OCI-LY3 (cell line): Measurements from ENCODE around the gene POPDC3.

ENCODE experiments used
- H2AFZ ChIP-seq: fragments of 200-600, 300-600 bp; shearing (Covaris generic); 2 replicates; pipeline ENCODE4 v1.6.0; 2014; ENCODE audit warnings: antibody characterized with exemption, low read depth, low read length
- H3K27ac ChIP-seq: fragments of 200-600, 300-600 bp; sonication (generic); 2 replicates; pipeline ENCODE4 v1.5.1; 2014; ENCODE audit warnings: mild to moderate bottlenecking, low read length, moderate library complexity, mixed read lengths
- H3K27me3 ChIP-seq: fragments of 200-600, 300-600 bp; sonication (generic); 2 replicates; pipeline ENCODE4 v1.6.1; 2014; ENCODE audit warnings: low read depth, low read length, mixed read lengths
- H3K36me3 ChIP-seq: fragments of 200-600, 300-600 bp; sonication (generic); replicated peaks from 2 replicates; pipeline ENCODE3; 2014; ENCODE audit warnings: low read depth, low read length, mixed read lengths
- H3K4me1 ChIP-seq: fragments of 300-600, 200-600 bp; sonication (generic); 2 replicates; pipeline ENCODE4 v1.6.1; 2014; ENCODE audit warnings: low read length, mixed read lengths
- H3K4me2 ChIP-seq: fragments of 200-600, 300-600 bp; sonication (generic); 2 replicates; pipeline ENCODE4 v1.6.1; 2014; ENCODE audit warnings: low read length, mixed read lengths
- H3K4me3 ChIP-seq: fragments of 300-600, 200-600 bp; sonication (generic); 2 replicates; pipeline ENCODE4 v1.5.1; 2014; ENCODE audit warnings: antibody characterized with exemption, mild to moderate bottlenecking, low read length, moderate library complexity
- H3K79me2 ChIP-seq: fragments of 300-600, 200-600 bp; shearing (Covaris generic); 2 replicates; pipeline ENCODE4 v1.6.1; 2014; ENCODE audit warnings: mild to moderate bottlenecking, low read length, mixed read lengths
- H3K9ac ChIP-seq: fragments of 300-600, 200-600 bp; shearing (Covaris generic); 2 replicates; pipeline ENCODE4 v1.6.0; 2014; ENCODE audit warnings: mild to moderate bottlenecking, low read length, moderate library complexity
- H3K9me3 ChIP-seq: fragments of 200-600, 300-600 bp; shearing (Covaris generic); 2 replicates; pipeline ENCODE4 v1.6.1; 2014; ENCODE audit warnings: low read length, mixed read lengths; ENCODE audit not compliant: insufficient read depth
- H4K20me1 ChIP-seq: fragments of 200-600, 300-600 bp; sonication (generic); 2 replicates; pipeline ENCODE4 v1.6.1; 2016; ENCODE audit warnings: low read length, mixed read lengths; ENCODE audit not compliant: insufficient read depth
- EZH2phosphoT487 ChIP-seq: fragments of 200-600 bp; shearing (Covaris generic); IDR thresholded peaks from 2 replicates; pipeline ENCODE4 v1.6.1; 2018; ENCODE audit warnings: antibody characterized with exemption, mixed run types, low read depth
- TF ChIP-seq, protein P1 (sequence below): fragments of 200-600, 300-600 bp; sonication (generic); IDR thresholded peaks from 2 replicates; pipeline ENCODE4 v1.5.1; 2014; ENCODE audit warnings: antibody characterized with exemption, low read length, low read depth

Gene POPDC3

DNA sequence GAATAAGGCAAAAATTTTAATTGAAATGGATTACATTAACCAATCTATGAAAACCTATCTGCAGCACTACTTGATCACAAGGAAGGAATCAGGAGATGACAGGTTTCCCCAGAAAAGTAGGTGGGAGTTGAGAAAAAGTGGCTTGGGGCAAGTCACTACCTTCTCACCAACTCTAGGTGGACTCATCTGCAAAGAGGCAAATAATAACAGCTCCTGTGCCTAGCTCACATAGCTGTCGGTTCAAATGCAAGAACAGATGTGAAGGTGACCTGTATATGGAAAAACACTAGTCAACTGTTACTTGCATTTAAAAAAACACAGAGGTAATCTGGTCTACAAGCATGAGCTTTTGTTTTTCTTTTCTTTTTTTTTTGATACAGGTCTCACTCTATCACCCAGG is 67.2 kb downstream of the POPDC3 start:
- no peak overlapping the region for H3K27ac ChIP-seq
- H4K20me1 ChIP-seq = no peaks in the 10 kb centered on the region
- no peaks in the 10 kb centered on the region for H3K9me3 ChIP-seq
- H3K4me3 ChIP-seq = no peak overlapping the region
- H2AFZ ChIP-seq = no peak overlapping the region
- H3K27me3 ChIP-seq = no peaks in the 10 kb centered on the region
- TF ChIP-seq EZH2phosphoT487 = no peak
- TF ChIP-seq, protein P1, sequence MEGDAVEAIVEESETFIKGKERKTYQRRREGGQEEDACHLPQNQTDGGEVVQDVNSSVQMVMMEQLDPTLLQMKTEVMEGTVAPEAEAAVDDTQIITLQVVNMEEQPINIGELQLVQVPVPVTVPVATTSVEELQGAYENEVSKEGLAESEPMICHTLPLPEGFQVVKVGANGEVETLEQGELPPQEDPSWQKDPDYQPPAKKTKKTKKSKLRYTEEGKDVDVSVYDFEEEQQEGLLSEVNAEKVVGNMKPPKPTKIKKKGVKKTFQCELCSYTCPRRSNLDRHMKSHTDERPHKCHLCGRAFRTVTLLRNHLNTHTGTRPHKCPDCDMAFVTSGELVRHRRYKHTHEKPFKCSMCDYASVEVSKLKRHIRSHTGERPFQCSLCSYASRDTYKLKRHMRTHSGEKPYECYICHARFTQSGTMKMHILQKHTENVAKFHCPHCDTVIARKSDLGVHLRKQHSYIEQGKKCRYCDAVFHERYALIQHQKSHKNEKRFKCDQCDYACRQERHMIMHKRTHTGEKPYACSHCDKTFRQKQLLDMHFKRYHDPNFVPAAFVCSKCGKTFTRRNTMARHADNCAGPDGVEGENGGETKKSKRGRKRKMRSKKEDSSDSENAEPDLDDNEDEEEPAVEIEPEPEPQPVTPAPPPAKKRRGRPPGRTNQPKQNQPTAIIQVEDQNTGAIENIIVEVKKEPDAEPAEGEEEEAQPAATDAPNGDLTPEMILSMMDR = no peak; the same call in 1 of the 2 replicates
- H3K9ac ChIP-seq = no peak overlapping the region
- H3K79me2 ChIP-seq = no peaks in the 10 kb centered on the region
- no peak overlapping the region for H3K4me2 ChIP-seq
- H3K4me1 ChIP-seq = no peaks in the 10 kb centered on the region
- no peaks in the 10 kb centered on the region for H3K36me3 ChIP-seq

DNA sequence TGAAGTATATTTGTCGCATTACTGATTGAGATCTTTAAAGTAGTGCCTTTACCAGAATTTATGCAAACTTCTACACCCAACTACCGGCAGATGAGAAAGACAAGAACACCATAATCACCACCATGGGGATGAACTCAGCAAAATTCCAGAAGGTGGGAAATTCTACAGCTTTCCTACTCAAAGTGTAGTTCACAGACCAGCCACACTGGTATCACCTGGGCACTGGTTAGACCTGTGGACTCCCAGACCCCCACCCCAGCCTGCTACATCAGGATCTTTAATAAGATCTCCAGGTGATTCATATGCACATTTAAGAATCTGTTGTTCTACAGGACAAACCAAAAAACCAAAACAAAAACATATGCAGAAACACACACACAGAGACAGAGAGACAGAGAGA is 67.9 kb downstream of the POPDC3 start:
- no peak for TF ChIP-seq EZH2phosphoT487
- TF ChIP-seq, protein P1 = no peak
- Histone ChIP-seq H4K20me1 (no peaks in the 10 kb centered on the region), H3K79me2 (no peaks in the 10 kb centered on the region), H3K9me3 (no peaks in the 10 kb centered on the region), H2AFZ (no peak overlapping the region), H3K4me1 (no peaks in the 10 kb centered on the region), H3K36me3 (no peaks in the 10 kb centered on the region), H3K27me3 (no peaks in the 10 kb centered on the region), H3K4me2 (no peak overlapping the region), H3K27ac (no peak overlapping the region), H3K4me3 (no peak overlapping the region), H3K9ac (no peak overlapping the region)

DNA sequence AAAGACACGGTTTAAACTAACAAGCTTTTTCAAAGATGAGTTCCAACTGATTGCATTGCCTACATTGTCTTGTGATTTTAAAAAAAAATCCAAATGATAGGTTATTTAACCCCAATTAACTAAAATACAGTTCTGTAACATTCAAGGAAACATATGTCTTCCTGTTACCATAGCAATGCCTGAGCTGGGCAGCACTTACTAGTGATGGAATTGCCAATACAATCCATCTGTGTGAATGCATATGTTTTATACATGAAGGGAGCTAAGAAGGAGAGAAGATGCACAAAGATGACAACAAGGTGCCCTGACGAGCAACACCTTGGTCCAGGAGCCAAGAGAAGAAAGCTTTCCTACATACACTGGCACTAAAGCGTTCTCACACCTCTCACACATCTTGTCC is 68.7 kb downstream of the POPDC3 start:
- Histone ChIP-seq H3K27me3 (no peaks in the 10 kb centered on the region), H3K9ac (no peak overlapping the region), H4K20me1 (no peaks in the 10 kb centered on the region), H3K4me2 (no peak overlapping the region), H3K36me3 (no peaks in the 10 kb centered on the region), H3K79me2 (no peaks in the 10 kb centered on the region), H3K27ac (no peak overlapping the region), H3K4me3 (no peak overlapping the region), H2AFZ (no peak overlapping the region), H3K9me3 (no peaks in the 10 kb centered on the region), H3K4me1 (no peaks in the 10 kb centered on the region)
- TF ChIP-seq, protein P1 = no peak
- no peak for TF ChIP-seq EZH2phosphoT487

DNA sequence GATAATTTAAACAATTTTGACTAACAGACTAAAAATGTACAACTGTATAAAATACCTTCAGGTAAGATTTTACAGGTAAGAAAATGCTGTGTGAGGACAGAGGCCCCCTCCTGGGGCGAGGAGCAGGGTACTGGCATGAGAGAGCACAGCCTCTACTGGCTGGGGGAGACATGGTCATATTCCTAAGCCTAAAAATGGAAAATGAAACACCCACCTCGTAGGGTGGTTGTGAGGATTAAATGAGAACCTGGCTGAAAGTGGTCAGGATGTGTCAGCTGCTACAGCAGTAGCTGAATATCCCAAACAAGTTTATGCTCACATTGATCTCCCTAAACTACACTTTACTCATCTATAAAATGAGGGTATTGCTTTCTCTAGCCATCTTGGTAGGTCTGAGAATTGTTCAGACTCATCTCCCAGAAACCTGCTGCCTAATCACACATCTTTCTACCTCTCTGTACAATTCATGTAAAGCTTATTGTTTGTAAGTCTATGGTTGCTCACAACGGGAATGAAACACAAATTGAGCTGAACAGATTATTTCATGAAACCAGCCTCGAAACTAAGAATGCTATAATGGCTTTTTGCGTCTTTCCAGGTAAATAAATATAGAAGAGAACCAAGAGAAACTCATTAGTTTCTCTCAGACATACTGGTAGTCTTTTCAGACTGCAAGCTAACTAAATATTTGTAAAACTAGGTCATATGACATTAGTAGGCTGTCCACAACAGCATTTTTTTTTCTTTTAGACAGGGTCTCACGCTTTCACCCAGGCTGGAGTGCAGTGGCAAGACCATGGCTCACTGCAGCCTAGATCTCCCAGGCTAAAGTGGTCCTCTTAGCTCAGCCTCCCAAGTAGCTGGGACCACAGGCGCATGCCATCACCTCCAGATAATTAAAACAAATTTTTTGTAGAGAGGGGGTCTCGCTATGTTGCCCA is 69.6 kb downstream of the POPDC3 start:
- Histone ChIP-seq H3K79me2 (no peaks in the 10 kb centered on the region), H3K4me2 (no peak overlapping the region)
- no peak for TF ChIP-seq EZH2phosphoT487
- TF ChIP-seq, protein P1 = no peak

More for the DNA sequence above, 69.6 kb downstream of the POPDC3 start:
- Histone ChIP-seq H4K20me1 (no peaks in the 10 kb centered on the region), H3K27me3 (no peaks in the 10 kb centered on the region), H3K27ac (no peak overlapping the region), H3K9ac (no peak overlapping the region), H3K4me1 (no peaks in the 10 kb centered on the region), H3K4me3 (no peak overlapping the region), H3K9me3 (no peaks in the 10 kb centered on the region), H2AFZ (no peak overlapping the region), H3K36me3 (no peaks in the 10 kb centered on the region)
